CD4-positive, alpha-beta T cell (primary cell): ENCODE measurements around the gene TPPP. TPM values are rescaled to one million over a fixed set of nuclear protein-coding genes. Genes with fewer than 3 reads are reported as not detected.
"Not testable (repeated sequence)": the region's sequence is repeated elsewhere in the genome, so short reads cannot be mapped to it uniquely, and the experiment has no call there.

Experiments used
- ATAC-seq: fragments of 200-7000 bp; cut with Tn5 transposase; one replicate; pipeline ENCODE4 v1.10.0; 2022; ENCODE audit warnings: mild to moderate bottlenecking; ENCODE audit not compliant: poor library complexity
- CTCF ChIA-PET: fragments of 350-600 bp; sonication (Branson Sonifier 250); formaldehyde crosslinking; loops from one replicate; lab custom pipeline; 2021; ENCODE audit warnings: antibody characterized with exemption, inconsistent platforms; lab: Charles Lee
- POLR2A ChIA-PET: fragments of 350-600 bp; sonication (Branson Sonifier 250); formaldehyde crosslinking; loops from one replicate; lab custom pipeline; 2021; ENCODE audit warnings: antibody characterized with exemption, inconsistent platforms; lab: Charles Lee
- DNase-seq, 14 experiments: peaks; one replicate each; pipeline ENCODE4 v3.0.0-alpha.2; 2013 to 2020; ENCODE audit warnings: mixed read lengths in 2 of 14
- H3K27ac ChIP-seq, 2 donors: one replicate each; pipeline versions ENCODE4 v1.5.1 to v1.7.0; 2013; ENCODE audit warnings: low read length in 2 of 2, low read depth in 1 of 2, mild to moderate bottlenecking in 1 of 2
- H3K27me3 ChIP-seq, 2 experiments: 1 replicate in 1 of 2; 2 replicates in 1 of 2; pipeline versions ENCODE4 v1.6.1 to v1.7.0; 2013; ENCODE audit warnings: low read length in 2 of 2, control low read depth in 1 of 2, mild to moderate bottlenecking in 1 of 2, moderate library complexity in 1 of 2; ENCODE audit not compliant: insufficient read depth in 2 of 2, control insufficient read depth in 1 of 2
- H3K36me3 ChIP-seq: one replicate; pipeline ENCODE4 v1.6.1; 2013; ENCODE audit warnings: low read length, control low read depth; ENCODE audit not compliant: insufficient read depth
- H3K4me1 ChIP-seq: one replicate; pipeline ENCODE4 v1.6.1; 2013; ENCODE audit warnings: low read length, control low read depth; ENCODE audit not compliant: insufficient read depth
- H3K4me3 ChIP-seq: one replicate; pipeline ENCODE4 v1.5.1; 2013; ENCODE audit warnings: mild to moderate bottlenecking, low read length, moderate library complexity
- H3K9me3 ChIP-seq, 2 experiments: 1 replicate in 1 of 2; 2 replicates in 1 of 2; pipeline versions ENCODE4 v1.6.1 to v1.7.0; 2013; ENCODE audit warnings: low read length in 2 of 2, mild to moderate bottlenecking in 2 of 2, control low read depth in 1 of 2, moderate library complexity in 1 of 2; ENCODE audit not compliant: control insufficient read depth in 1 of 2, insufficient read depth in 1 of 2
- H3K27ac Mint-ChIP-seq: one replicate; pipeline ENCODE4 v1.8.0; 2020; ENCODE audit warnings: mixed read lengths
- H3K27me3 Mint-ChIP-seq: one replicate; pipeline ENCODE4 v1.8.0; 2021; ENCODE audit warnings: mixed read lengths
- H3K36me3 Mint-ChIP-seq: one replicate; pipeline ENCODE4 v1.8.0; 2021; ENCODE audit warnings: low read depth, mixed read lengths
- H3K4me1 Mint-ChIP-seq: one replicate; pipeline ENCODE4 v1.8.0; 2021; ENCODE audit warnings: low read depth, mixed read lengths
- H3K4me3 Mint-ChIP-seq: one replicate; pipeline ENCODE4 v1.8.0; 2020; ENCODE audit warnings: mild to moderate bottlenecking, mixed read lengths
- H3K9me3 Mint-ChIP-seq: one replicate; pipeline ENCODE4 v1.8.0; 2020; ENCODE audit warnings: mixed read lengths
- intact Hi-C, 2 experiments: fragments of 100-400 bp; cut with DNase I in 1 of 2; cut with micrococcal nuclease in 1 of 2; formaldehyde crosslinking; loops; one replicate each; pipeline versions ENCODE4 v1.15.1 to v1.9.0; 2023 to 2025; cut with DNase I, micrococcal nuclease
- total RNA-seq, 174 experiments: library from RNA in 2 of 174; stranded (reverse) in 2 of 174; gene quantifications; one replicate each; pipeline ENCODE4 v1.2.3 and lab custom pipeline; 2021 to 2026

TPPP gene
- total RNA-seq, 2 experiments from 2014 or later: 8.2 to 8.5 TPM

GRCh38 chr5:690293-690692, 2.9 kb downstream of the TPPP start:
- H3K9me3 Mint-ChIP-seq, H3K36me3 Mint-ChIP-seq, H3K27me3 ChIP-seq, ATAC-seq, H3K27me3 Mint-ChIP-seq, H3K4me3 Mint-ChIP-seq, H3K27ac ChIP-seq, POLR2A ChIA-PET, H3K4me3 ChIP-seq, H3K27ac Mint-ChIP-seq, H3K9me3 ChIP-seq, DNase-seq, H3K4me1 Mint-ChIP-seq, H3K36me3 ChIP-seq, intact Hi-C loops, CTCF ChIA-PET: not testable (repeated sequence)
- peaks cover 13% of the 10 kb centered on the region for H3K4me1 ChIP-seq

- H3K27me3 ChIP-seq, H3K4me1 ChIP-seq, POLR2A ChIA-PET, ATAC-seq, H3K27ac Mint-ChIP-seq, H3K9me3 ChIP-seq, H3K36me3 ChIP-seq, H3K27me3 Mint-ChIP-seq, H3K9me3 Mint-ChIP-seq, intact Hi-C loops, H3K27ac ChIP-seq, CTCF ChIA-PET, H3K36me3 Mint-ChIP-seq, H3K4me3 Mint-ChIP-seq, H3K4me1 Mint-ChIP-seq, H3K4me3 ChIP-seq: not testable (repeated sequence)
- peak in 2 of 14 experiments; percentile 4 to 21 for DNase-seq
Observed at GRCh38 chr5:688348-689010, 4.7 kb downstream of the TPPP start.

DNA sequence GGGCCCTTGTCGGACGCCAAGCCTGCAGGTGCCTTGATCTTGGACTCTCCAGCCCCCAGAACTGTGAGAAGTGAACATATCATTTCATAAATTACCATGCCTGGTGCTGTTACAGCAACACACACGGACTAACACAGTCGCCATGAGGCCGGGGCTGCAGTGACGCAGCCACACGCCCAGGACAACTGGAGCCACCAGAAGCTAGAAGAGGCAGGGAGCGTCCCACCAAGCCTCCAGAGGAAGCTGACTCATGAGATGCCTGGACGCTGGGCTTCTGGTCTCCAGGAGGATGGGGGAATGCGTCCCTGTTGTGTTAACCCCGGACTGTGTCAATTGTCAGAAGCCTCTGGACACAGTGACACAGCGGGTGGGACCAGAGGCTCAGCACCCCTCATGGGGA, 6.2 kb downstream of the TPPP start:
- H3K36me3 Mint-ChIP-seq, H3K4me3 Mint-ChIP-seq, CTCF ChIA-PET, H3K9me3 Mint-ChIP-seq, H3K27ac Mint-ChIP-seq, H3K27me3 ChIP-seq, POLR2A ChIA-PET, H3K27ac ChIP-seq, ATAC-seq, H3K4me1 Mint-ChIP-seq, intact Hi-C loops, H3K4me3 ChIP-seq, H3K9me3 ChIP-seq, H3K4me1 ChIP-seq, H3K36me3 ChIP-seq, H3K27me3 Mint-ChIP-seq: not testable (repeated sequence)
- DNase-seq: peak in 1 of 14 experiments; percentile 17

DNA sequence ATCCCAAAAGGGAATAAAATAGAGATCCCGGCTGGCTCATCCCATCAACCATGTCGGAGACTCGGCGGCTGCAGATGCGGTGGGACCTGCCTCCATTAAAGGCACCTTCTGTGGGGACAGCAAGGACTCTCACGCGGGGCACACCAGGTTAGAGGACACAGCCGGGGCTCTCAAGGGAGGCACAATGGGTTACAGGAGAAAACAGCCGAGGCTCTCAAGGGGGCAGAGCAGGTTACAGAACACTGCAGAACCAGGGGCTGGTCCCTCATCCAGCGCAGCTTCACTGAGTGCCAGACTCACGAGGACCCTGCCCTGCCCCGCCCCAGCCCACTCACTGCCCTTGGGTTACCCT, 7.0 kb downstream of the TPPP start:
- H3K27me3 Mint-ChIP-seq, CTCF ChIA-PET, H3K4me3 Mint-ChIP-seq, H3K27ac Mint-ChIP-seq, H3K4me1 ChIP-seq, H3K4me1 Mint-ChIP-seq, intact Hi-C loops, POLR2A ChIA-PET, H3K27ac ChIP-seq, ATAC-seq, H3K27me3 ChIP-seq, H3K36me3 ChIP-seq, H3K36me3 Mint-ChIP-seq, H3K9me3 ChIP-seq, H3K9me3 Mint-ChIP-seq, H3K4me3 ChIP-seq: not testable (repeated sequence)
- peak in 1 of 14 experiments; percentile 30 for DNase-seq
